ENCODE results near the gene TFDP2. TPM values are rescaled to one million over a fixed set of nuclear protein-coding genes. Genes with fewer than 3 reads are reported as not detected.

The TFDP2 gene
- total and polyA plus RNA-seq, 9 of the 15 experiments (the other 6 are each of a cell fraction or from before 2014, with no cell fraction given), result 95.6 to 179 (median 126) TPM

GRCh38 chr3:142174559-142174958 lies 25.2 kb upstream of the TFDP2 start:
- Histone ChIP-seq H3K9me3 (replicated peaks; ENCODE audit: control insufficient read depth, insufficient read depth, low read depth, low read length) (no peaks in the 10 kb centered on the region), H3K79me2 (ENCODE audit: control insufficient read depth, insufficient read depth, low read length) (no peaks in the 10 kb centered on the region), H3K27me3 (ENCODE audit: control insufficient read depth in 2 of 2, insufficient read depth in 2 of 2, low read length in 2 of 2) (no peaks in the 10 kb centered on the region), H3K9me1 (ENCODE audit: control insufficient read depth, insufficient read depth, low read length) (no peaks in the 10 kb centered on the region), H3K36me3 (ENCODE audit: control insufficient read depth, insufficient read depth, low read length) (peaks cover 40% of the 10 kb centered on the region), H2AFZ (ENCODE audit: low read depth, low read length) (no peak overlapping the region), H3K4me1 (replicated peaks in 1 of 2; ENCODE audit: control insufficient read depth in 2 of 2, insufficient read depth in 2 of 2, low read length in 2 of 2) (no peaks in the 10 kb centered on the region), H3K4me3 (no peak overlapping the region), H4K20me1 (replicated peaks; ENCODE audit: control insufficient read depth, insufficient read depth, low read length) (no peaks in the 10 kb centered on the region), H3K4me2 (ENCODE audit: insufficient read depth, low read length) (no peak overlapping the region), H3K27ac (ENCODE audit: extremely low read depth, low read depth, low read length) (no peak overlapping the region), H3K9ac (ENCODE audit: insufficient read depth in 1 of 2, low read depth in 2 of 2, low read length in 2 of 2) (no peak overlapping the region)
- POLR2A ChIA-PET, result interaction anchor here (1.2 kb wide), 1 partner anchor 12 kb away, joined by 5 read pairs; no protein-coding TSS in a partner anchor
- FAIRE-seq, result no peak
- WGBS (ENCODE audit: insufficient coverage, low coverage, missing lambda C conversion rate), result 72% methylated on average over 2 of the region's 2 CpGs
- no peak for TF ChIP-seq DEAF1 (CRISPR knock-in tag; IDR thresholded peaks at IDR 0.05)
- no peak for TF ChIP-seq MEIS2 (IDR thresholded peaks at IDR 0.05; ENCODE audit: partially characterized antibody)
- TF ChIP-seq CEBPG (CRISPR knock-in tag; IDR thresholded peaks at IDR 0.05), result no peak
- no peak for TF ChIP-seq CEBPG (tag; conservative IDR thresholded peaks at IDR 0.05 in 1 of 2, IDR thresholded peaks at IDR 0.05 in 1 of 2)
- TF ChIP-seq RBM15 (IDR thresholded peaks at IDR 0.05; ENCODE audit: insufficient read depth, low read length), result no peak
- no peak for TF ChIP-seq HDAC3 (IDR thresholded peaks at IDR 0.05; ENCODE audit: borderline replicate concordance, partially characterized antibody)
- no peak for TF ChIP-seq ARID4B (CRISPR knock-in tag; IDR thresholded peaks at IDR 0.05)
- no peak for TF ChIP-seq L3MBTL2 (IDR thresholded peaks at IDR 0.05)
- no peak for DNase-seq (ENCODE audit: extremely low read depth in 1 of 4, low spot score in 3 of 4)
- in situ Hi-C loops (cut with MboI), result no loop called here
- ATAC-seq, result no peak
- intact Hi-C loops (cut with micrococcal nuclease), result no loop called here
- BruUV-seq (replicated peaks), result no TSS peak
- CTCF ChIA-PET (ENCODE audit: low intra/inter-chr PET ratio), result no interaction called here

Measured in K562 (cell line).